Testis (tissue), 3 donors: ENCODE data around the gene TRPM2. TPM values are rescaled to one million over a fixed set of nuclear protein-coding genes. Genes with fewer than 3 reads are reported as not detected.
A peak's percentile ranks its signal among the peaks of the same experiment; 100 is the strongest.
"Not testable (repeated sequence)": the region's sequence is repeated elsewhere in the genome, so short reads cannot be mapped to it uniquely, and the experiment has no call there.

Source experiments
- DNase-seq: peaks from one replicate; pipeline ENCODE4 v3.0.0-alpha.2; 2019
- H3K27ac ChIP-seq, 2 donors: fragments of 200-600 bp; sonication (generic); one replicate each; pipeline ENCODE4 v1.5.1; 2019
- H3K27me3 ChIP-seq: fragments of 200-600 bp; sonication (generic); one replicate; pipeline ENCODE4 v1.5.1; 2019
- H3K36me3 ChIP-seq: fragments of 200-600 bp; sonication (generic); one replicate; pipeline ENCODE4 v1.5.1; 2017; ENCODE audit warnings: low read depth; ENCODE audit errors: missing control alignments
- H3K4me1 ChIP-seq: fragments of 200-600 bp; sonication (generic); one replicate; pipeline ENCODE4 v1.5.1; 2019
- H3K4me3 ChIP-seq, 2 donors: fragments of 200-600 bp; sonication (generic); one replicate each; pipeline ENCODE4 v1.5.1; 2017 to 2019
- H3K9me3 ChIP-seq: fragments of 200-600 bp; sonication (generic); one replicate; pipeline ENCODE4 v1.5.1; 2017
- CTCF ChIP-seq, 3 experiments: fragments of 450-650 bp in 2 of 3; fragments of 200-600 bp in 1 of 3; sonication (generic) in 1 of 3; IDR thresholded peaks; one replicate each; pipeline ENCODE4 v1.5.1; 2016 to 2019; ENCODE audit warnings: antibody characterized with exemption in 3 of 3, mild to moderate bottlenecking in 2 of 3, moderate library complexity in 1 of 3
- POLR2A ChIP-seq: fragments of 450-650 bp; IDR thresholded peaks from one replicate; pipeline ENCODE4 v1.6.1; 2017; ENCODE audit warnings: antibody characterized with exemption, mild to moderate bottlenecking, moderate library complexity
- WGBS, 2 donors: methylation state at CpG; one replicate each; pipeline ENCODE4 v1.1.5; 2018; 5-methylcytosine and 5-hydroxymethylcytosine counted together
- intact Hi-C: fragments of 100-400 bp; cut with DNase I; formaldehyde crosslinking; loops from one replicate; pipeline ENCODE4 v1.15.1; 2023; ENCODE audit warnings: low total_unique reads
- polyA plus RNA-seq: library from polyadenylated mRNA; stranded (reverse); fragments of 350-450 nt; fragmentation: Illumina TruSeq; extraction: RNeasy Lipid Tissue Mini Kit (QIAGEN cat#74804); gene quantifications from one replicate; pipeline ENCODE4 v1.2.3, GENCODE V29; 2014; ENCODE audit warnings: low read depth, low replicate concordance; ENCODE audit not compliant: insufficient read depth
- total RNA-seq, 2 donors: library from RNA; depleted of rRNA; stranded (reverse); fragments of >200 nt; gene quantifications; one replicate each; pipeline ENCODE4 v1.2.3, GENCODE V29; 2016

TRPM2 gene
- total and polyA plus RNA-seq, 3 donors from 2014 or later, result 3.0 to 4.9 (median 3.9) TPM

- Histone ChIP-seq H3K4me1 (peaks cover 24% of the 10 kb centered on the region), H3K9me3 (no peaks in the 10 kb centered on the region), H3K4me3 (no peak overlapping the region), H3K27ac (no peak overlapping the region), H3K27me3 (no peaks in the 10 kb centered on the region), H3K36me3 (no peaks in the 10 kb centered on the region)
- no peak for DNase-seq
- 91 to 97% methylated on average over 16 to 24 of the region's 24 CpGs for WGBS, 2 donors
- intact Hi-C loops, result no loop called here
- no peak for TF ChIP-seq POLR2A
- TF ChIP-seq CTCF (IDR thresholded peaks at IDR 0.05), result no peak
These were observed 18.0 kb upstream of the TRPM2 start for GRCh38 chr21:44335266-44336059.

- WGBS, 2 donors, result 56 to 65% methylated on average over 3 of the region's 3 CpGs
- no peak for DNase-seq
- intact Hi-C loops, result no loop called here
- peaks cover 29% of the 10 kb centered on the region for H3K4me1 ChIP-seq
- peak overlapping the region in 1 of 2 donors; percentile 78 for H3K27ac ChIP-seq
- TF ChIP-seq POLR2A (no peak), CTCF (IDR thresholded peaks at IDR 0.05) (no peak)
- no peaks in the 10 kb centered on the region for H3K36me3 ChIP-seq
- H3K27me3 ChIP-seq, result no peaks in the 10 kb centered on the region
- no peaks in the 10 kb centered on the region for H3K9me3 ChIP-seq
- H3K4me3 ChIP-seq, result no peak overlapping the region
These were observed 16.0 kb upstream of the TRPM2 start for GRCh38 chr21:44337449-44337848.

GRCh38 chr21:44337941-44338895 is 15.2 kb upstream of the TRPM2 start:
- Histone ChIP-seq H3K36me3 (no peaks in the 10 kb centered on the region), H3K4me3 (peak overlapping the region; percentile 15 to 50), H3K4me1 (peaks cover 29% of the 10 kb centered on the region), H3K9me3 (no peaks in the 10 kb centered on the region), H3K27ac (peak overlapping the region; percentile 78 to 82), H3K27me3 (no peaks in the 10 kb centered on the region)
- intact Hi-C loops, result no loop called here
- 3% methylated on average over 14 to 21 of the region's 47 CpGs for WGBS, 2 donors
- peak; percentile 72 for DNase-seq
- TF ChIP-seq CTCF (IDR thresholded peaks at IDR 0.05), result peak in 1 of 3 experiments; percentile 12
- no peak for TF ChIP-seq POLR2A

- no peaks in the 10 kb centered on the region for H3K27me3 ChIP-seq
- H3K4me1 ChIP-seq, result peaks cover 29% of the 10 kb centered on the region
- TF ChIP-seq POLR2A, result peak; percentile 55
- no peak for TF ChIP-seq CTCF (IDR thresholded peaks at IDR 0.05)
- peak; percentile 90 for DNase-seq
- peak within 1 kb of the TSS; percentile 60 to 83 for H3K4me3 ChIP-seq
- H3K9me3 ChIP-seq, result no peaks in the 10 kb centered on the region
- H3K36me3 ChIP-seq, result no peaks in the 10 kb centered on the region
- WGBS, 2 donors, result 0 to 1% methylated on average over 10 to 41 of the region's 90 CpGs
- intact Hi-C loops, result no loop called here
- H3K27ac ChIP-seq, result peak within 1 kb of the TSS; percentile 98 to 99
These were observed 14.2 kb upstream of the TRPM2 start, which contains the start of gene CFAP410 for GRCh38 chr21:44338971-44339910. Gene CFAP410, minus strand, starts transcription at chr21:44339390. Its CDS starts 196 bp downstream, at chr21:44339194.

GRCh38 chr21:44341726-44342458 is 11.5 kb upstream of the TRPM2 start:
- H3K36me3 ChIP-seq, DNase-seq, H3K4me3 ChIP-seq, H3K27ac ChIP-seq, intact Hi-C loops, H3K27me3 ChIP-seq, H3K9me3 ChIP-seq: not testable (repeated sequence)
- peaks cover 26% of the 10 kb centered on the region for H3K4me1 ChIP-seq
- 73 to 80% methylated on average over 12 of the region's 12 CpGs for WGBS, 2 donors

GRCh38 chr21:44342981-44343380 is 10.4 kb upstream of the TRPM2 start:
- H3K36me3 ChIP-seq, DNase-seq, H3K27me3 ChIP-seq, H3K9me3 ChIP-seq, H3K4me3 ChIP-seq, H3K27ac ChIP-seq, intact Hi-C loops: not testable (repeated sequence)
- WGBS, 2 donors, result 81 to 82% methylated on average over 8 of the region's 8 CpGs
- H3K4me1 ChIP-seq, result peaks cover 17% of the 10 kb centered on the region
